HepG2 (cell line): ENCODE measurements around the gene KAZN. TPM values are rescaled to one million over a fixed set of nuclear protein-coding genes. Genes with fewer than 3 reads are reported as not detected.

ENCODE experiments used
- FOXM1 ChIP-seq: sonication (generic); formaldehyde crosslinking; IDR thresholded peaks from 2 replicates; pipeline ENCODE4 v1.5.0; 2020; ENCODE audit warnings: missing genetic modification reagents
- MXD4 ChIP-seq: IDR thresholded peaks from 2 replicates; pipeline ENCODE4 v1.6.1; 2016; ENCODE audit warnings: mild to moderate bottlenecking, missing biosample characterization, missing genetic modification reagents
- NR2F2 ChIP-seq: IDR thresholded peaks from 2 replicates; pipeline ENCODE4 v1.6.1; 2012; ENCODE audit warnings: low read depth, inconsistent platforms, borderline replicate concordance
- RFX1 ChIP-seq: fragments of 450-650 bp; IDR thresholded peaks from 2 replicates; pipeline ENCODE4 v1.6.1; 2017
- ZNF549 ChIP-seq: sonication (generic); formaldehyde crosslinking; IDR thresholded peaks from 2 replicates; pipeline ENCODE4 v1.5.0; 2020; ENCODE audit warnings: missing genetic modification reagents
- ZNF670 ChIP-seq: sonication (generic); formaldehyde crosslinking; IDR thresholded peaks from 2 replicates; pipeline ENCODE4 v1.8.0; 2022; ENCODE audit warnings: mild to moderate bottlenecking, missing genetic modification reagents, borderline replicate concordance
- polyA plus RNA-seq, 8 experiments: library from polyadenylated mRNA; depleted of rRNA in 3 of 8; stranded (reverse) in 7 of 8; unstranded in 1 of 8; fragments of >200 nt; fragmentation: Illumina TruSeq in 4 of 8; extraction: Trizol in 4 of 8; gene quantifications; 2 replicates each; pipeline versions ENCODE4 v1.2.1 to v1.2.3, GENCODE V29; 2011 to 2016; ENCODE audit warnings: low read depth in 4 of 8, missing spikeins in 1 of 8, mixed read lengths in 1 of 8; ENCODE audit not compliant: insufficient read depth in 1 of 8
- total RNA-seq, 5 experiments: library from RNA; depleted of rRNA; stranded (reverse); fragments of >200 nt; fragmentation: Illumina TruSeq; extraction: Trizol; gene quantifications; 2 replicates each; pipeline ENCODE4 v1.2.3, GENCODE V29; 2016; ENCODE audit warnings: low read depth in 1 of 5
- TF ChIP-seq, protein P1 (sequence below): sonication (generic); formaldehyde crosslinking; IDR thresholded peaks from 2 replicates; pipeline ENCODE4 v1.4.0; 2020; ENCODE audit warnings: missing genetic modification reagents, borderline replicate concordance
- TF ChIP-seq, protein P2 (sequence below): sonication (generic); formaldehyde crosslinking; IDR thresholded peaks from 2 replicates; pipeline ENCODE4 v1.4.0; 2020; ENCODE audit warnings: missing genetic modification reagents
- TF ChIP-seq, protein P3 (sequence below): sonication (generic); formaldehyde crosslinking; IDR thresholded peaks from 2 replicates; pipeline ENCODE4 v1.4.0; 2020; ENCODE audit warnings: missing genetic modification reagents
- TF ChIP-seq, protein P4 (sequence below): IDR thresholded peaks from 2 replicates; pipeline ENCODE4 v1.6.1; 2016; ENCODE audit warnings: low read depth
- TF ChIP-seq, protein P5 (sequence below): sonication (generic); formaldehyde crosslinking; IDR thresholded peaks from 2 replicates; pipeline ENCODE4 v1.4.0; 2020; ENCODE audit warnings: missing genetic modification reagents, borderline replicate concordance

Gene KAZN
- total and polyA plus RNA-seq, 2 of the 13 experiments (the other 11 are each of a cell fraction or from before 2014, with no cell fraction given) = 10.4 to 13.5 TPM

DNA sequence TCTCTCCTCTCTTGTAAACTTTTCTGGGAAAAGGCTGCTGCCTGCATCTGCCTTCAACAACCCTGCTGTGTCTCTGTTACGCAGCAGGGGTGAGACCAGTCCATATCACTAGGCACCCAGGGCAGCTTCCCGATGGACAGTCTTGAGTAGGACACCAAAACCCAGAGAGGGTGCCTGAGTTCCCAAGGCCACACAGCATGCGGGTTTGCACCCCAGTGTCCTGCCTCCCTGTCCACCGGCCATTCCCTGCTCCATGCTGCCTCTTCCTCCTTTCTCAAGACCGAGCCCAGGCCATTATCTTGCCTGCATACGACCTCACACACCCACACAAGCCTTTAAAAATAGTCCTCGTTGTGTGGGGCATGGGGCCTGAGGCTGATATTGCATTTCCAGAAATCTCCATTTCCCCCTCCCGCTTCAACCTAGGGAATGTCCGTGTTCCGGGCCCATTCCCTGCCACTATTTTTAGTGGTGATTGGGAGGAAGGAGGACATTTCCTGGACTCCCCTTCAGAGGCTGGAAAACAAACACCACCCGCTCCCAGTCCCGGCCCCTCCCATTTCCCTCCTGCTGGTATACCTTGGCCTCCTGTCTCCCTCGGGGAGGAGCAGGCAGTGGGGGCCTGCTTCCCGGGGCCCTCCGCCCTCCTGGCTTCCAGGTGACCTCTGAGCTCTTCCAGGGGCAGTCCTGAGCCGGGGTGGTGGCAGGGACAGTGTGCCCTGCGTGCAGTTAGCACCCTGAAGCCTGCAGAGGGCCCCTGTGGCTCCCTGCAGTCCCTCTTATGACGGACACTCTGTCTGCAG is 422.7 kb downstream of the KAZN start (continued):
- TF ChIP-seq ZNF670 (CRISPR knock-in tag) = no peak
- TF ChIP-seq MXD4 (CRISPR knock-in tag) = peak; percentile 53; the same call in 1 of the 2 replicates
- TF ChIP-seq, protein P1, sequence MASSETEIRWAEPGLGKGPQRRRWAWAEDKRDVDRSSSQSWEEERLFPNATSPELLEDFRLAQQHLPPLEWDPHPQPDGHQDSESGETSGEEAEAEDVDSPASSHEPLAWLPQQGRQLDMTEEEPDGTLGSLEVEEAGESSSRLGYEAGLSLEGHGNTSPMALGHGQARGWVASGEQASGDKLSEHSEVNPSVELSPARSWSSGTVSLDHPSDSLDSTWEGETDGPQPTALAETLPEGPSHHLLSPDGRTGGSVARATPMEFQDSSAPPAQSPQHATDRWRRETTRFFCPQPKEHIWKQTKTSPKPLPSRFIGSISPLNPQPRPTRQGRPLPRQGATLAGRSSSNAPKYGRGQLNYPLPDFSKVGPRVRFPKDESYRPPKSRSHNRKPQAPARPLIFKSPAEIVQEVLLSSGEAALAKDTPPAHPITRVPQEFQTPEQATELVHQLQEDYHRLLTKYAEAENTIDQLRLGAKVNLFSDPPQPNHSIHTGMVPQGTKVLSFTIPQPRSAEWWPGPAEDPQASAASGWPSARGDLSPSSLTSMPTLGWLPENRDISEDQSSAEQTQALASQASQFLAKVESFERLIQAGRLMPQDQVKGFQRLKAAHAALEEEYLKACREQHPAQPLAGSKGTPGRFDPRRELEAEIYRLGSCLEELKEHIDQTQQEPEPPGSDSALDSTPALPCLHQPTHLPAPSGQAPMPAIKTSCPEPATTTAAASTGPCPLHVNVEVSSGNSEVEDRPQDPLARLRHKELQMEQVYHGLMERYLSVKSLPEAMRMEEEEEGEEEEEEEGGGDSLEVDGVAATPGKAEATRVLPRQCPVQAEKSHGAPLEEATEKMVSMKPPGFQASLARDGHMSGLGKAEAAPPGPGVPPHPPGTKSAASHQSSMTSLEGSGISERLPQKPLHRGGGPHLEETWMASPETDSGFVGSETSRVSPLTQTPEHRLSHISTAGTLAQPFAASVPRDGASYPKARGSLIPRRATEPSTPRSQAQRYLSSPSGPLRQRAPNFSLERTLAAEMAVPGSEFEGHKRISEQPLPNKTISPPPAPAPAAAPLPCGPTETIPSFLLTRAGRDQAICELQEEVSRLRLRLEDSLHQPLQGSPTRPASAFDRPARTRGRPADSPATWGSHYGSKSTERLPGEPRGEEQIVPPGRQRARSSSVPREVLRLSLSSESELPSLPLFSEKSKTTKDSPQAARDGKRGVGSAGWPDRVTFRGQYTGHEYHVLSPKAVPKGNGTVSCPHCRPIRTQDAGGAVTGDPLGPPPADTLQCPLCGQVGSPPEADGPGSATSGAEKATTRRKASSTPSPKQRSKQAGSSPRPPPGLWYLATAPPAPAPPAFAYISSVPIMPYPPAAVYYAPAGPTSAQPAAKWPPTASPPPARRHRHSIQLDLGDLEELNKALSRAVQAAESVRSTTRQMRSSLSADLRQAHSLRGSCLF (CRISPR knock-in tag) = no peak
- no peak for TF ChIP-seq FOXM1 (CRISPR knock-in tag)
- TF ChIP-seq RFX1 = no peak
- TF ChIP-seq, protein P2, sequence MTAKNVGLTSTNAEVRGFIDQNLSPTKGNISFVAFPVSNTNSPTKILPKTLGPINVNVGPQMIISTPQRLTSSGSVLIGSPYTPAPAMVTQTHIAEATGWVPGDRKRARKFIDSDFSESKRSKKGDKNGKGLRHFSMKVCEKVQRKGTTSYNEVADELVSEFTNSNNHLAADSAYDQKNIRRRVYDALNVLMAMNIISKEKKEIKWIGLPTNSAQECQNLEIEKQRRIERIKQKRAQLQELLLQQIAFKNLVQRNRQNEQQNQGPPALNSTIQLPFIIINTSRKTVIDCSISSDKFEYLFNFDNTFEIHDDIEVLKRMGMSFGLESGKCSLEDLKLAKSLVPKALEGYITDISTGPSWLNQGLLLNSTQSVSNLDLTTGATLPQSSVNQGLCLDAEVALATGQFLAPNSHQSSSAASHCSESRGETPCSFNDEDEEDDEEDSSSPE (CRISPR knock-in tag) = peak; percentile 40; the same call in 1 of the 2 replicates
- TF ChIP-seq, protein P3, sequence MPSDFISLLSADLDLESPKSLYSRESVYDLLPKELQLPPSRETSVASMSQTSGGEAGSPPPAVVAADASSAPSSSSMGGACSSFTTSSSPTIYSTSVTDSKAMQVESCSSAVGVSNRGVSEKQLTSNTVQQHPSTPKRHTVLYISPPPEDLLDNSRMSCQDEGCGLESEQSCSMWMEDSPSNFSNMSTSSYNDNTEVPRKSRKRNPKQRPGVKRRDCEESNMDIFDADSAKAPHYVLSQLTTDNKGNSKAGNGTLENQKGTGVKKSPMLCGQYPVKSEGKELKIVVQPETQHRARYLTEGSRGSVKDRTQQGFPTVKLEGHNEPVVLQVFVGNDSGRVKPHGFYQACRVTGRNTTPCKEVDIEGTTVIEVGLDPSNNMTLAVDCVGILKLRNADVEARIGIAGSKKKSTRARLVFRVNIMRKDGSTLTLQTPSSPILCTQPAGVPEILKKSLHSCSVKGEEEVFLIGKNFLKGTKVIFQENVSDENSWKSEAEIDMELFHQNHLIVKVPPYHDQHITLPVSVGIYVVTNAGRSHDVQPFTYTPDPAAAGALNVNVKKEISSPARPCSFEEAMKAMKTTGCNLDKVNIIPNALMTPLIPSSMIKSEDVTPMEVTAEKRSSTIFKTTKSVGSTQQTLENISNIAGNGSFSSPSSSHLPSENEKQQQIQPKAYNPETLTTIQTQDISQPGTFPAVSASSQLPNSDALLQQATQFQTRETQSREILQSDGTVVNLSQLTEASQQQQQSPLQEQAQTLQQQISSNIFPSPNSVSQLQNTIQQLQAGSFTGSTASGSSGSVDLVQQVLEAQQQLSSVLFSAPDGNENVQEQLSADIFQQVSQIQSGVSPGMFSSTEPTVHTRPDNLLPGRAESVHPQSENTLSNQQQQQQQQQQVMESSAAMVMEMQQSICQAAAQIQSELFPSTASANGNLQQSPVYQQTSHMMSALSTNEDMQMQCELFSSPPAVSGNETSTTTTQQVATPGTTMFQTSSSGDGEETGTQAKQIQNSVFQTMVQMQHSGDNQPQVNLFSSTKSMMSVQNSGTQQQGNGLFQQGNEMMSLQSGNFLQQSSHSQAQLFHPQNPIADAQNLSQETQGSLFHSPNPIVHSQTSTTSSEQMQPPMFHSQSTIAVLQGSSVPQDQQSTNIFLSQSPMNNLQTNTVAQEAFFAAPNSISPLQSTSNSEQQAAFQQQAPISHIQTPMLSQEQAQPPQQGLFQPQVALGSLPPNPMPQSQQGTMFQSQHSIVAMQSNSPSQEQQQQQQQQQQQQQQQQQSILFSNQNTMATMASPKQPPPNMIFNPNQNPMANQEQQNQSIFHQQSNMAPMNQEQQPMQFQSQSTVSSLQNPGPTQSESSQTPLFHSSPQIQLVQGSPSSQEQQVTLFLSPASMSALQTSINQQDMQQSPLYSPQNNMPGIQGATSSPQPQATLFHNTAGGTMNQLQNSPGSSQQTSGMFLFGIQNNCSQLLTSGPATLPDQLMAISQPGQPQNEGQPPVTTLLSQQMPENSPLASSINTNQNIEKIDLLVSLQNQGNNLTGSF (CRISPR knock-in tag) = no peak
- TF ChIP-seq NR2F2 = no peak
- TF ChIP-seq ZNF549 = no peak
- TF ChIP-seq, protein P4, sequence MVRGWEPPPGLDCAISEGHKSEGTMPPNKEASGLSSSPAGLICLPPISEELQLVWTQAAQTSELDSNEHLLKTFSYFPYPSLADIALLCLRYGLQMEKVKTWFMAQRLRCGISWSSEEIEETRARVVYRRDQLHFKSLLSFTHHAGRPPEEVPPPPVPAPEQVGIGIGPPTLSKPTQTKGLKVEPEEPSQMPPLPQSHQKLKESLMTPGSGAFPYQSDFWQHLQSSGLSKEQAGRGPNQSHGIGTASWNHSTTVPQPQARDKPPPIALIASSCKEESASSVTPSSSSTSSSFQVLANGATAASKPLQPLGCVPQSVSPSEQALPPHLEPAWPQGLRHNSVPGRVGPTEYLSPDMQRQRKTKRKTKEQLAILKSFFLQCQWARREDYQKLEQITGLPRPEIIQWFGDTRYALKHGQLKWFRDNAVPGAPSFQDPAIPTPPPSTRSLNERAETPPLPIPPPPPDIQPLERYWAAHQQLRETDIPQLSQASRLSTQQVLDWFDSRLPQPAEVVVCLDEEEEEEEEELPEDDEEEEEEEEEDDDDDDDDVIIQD (CRISPR knock-in tag) = 0 out of 2 replicates have a peak, but pooled peaks have one; percentile 58
- TF ChIP-seq, protein P5, sequence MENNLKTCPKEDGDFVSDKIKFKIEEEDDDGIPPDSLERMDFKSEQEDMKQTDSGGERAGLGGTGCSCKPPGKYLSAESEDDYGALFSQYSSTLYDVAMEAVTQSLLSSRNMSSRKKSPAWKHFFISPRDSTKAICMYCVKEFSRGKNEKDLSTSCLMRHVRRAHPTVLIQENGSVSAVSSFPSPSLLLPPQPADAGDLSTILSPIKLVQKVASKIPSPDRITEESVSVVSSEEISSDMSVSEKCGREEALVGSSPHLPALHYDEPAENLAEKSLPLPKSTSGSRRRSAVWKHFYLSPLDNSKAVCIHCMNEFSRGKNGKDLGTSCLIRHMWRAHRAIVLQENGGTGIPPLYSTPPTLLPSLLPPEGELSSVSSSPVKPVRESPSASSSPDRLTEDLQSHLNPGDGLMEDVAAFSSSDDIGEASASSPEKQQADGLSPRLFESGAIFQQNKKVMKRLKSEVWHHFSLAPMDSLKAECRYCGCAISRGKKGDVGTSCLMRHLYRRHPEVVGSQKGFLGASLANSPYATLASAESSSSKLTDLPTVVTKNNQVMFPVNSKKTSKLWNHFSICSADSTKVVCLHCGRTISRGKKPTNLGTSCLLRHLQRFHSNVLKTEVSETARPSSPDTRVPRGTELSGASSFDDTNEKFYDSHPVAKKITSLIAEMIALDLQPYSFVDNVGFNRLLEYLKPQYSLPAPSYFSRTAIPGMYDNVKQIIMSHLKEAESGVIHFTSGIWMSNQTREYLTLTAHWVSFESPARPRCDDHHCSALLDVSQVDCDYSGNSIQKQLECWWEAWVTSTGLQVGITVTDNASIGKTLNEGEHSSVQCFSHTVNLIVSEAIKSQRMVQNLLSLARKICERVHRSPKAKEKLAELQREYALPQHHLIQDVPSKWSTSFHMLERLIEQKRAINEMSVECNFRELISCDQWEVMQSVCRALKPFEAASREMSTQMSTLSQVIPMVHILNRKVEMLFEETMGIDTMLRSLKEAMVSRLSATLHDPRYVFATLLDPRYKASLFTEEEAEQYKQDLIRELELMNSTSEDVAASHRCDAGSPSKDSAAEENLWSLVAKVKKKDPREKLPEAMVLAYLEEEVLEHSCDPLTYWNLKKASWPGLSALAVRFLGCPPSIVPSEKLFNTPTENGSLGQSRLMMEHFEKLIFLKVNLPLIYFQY (CRISPR knock-in tag) = peak; percentile 63; the same call in 1 of the 2 replicates
